Measurements from ENCODE around the gene NAV3. TPM values are rescaled to one million over a fixed set of nuclear protein-coding genes. Genes with fewer than 3 reads are reported as not detected.

NAV3 gene
- total RNA-seq, 1 experiment from 2014 or later, result 2.5 TPM

DNA sequence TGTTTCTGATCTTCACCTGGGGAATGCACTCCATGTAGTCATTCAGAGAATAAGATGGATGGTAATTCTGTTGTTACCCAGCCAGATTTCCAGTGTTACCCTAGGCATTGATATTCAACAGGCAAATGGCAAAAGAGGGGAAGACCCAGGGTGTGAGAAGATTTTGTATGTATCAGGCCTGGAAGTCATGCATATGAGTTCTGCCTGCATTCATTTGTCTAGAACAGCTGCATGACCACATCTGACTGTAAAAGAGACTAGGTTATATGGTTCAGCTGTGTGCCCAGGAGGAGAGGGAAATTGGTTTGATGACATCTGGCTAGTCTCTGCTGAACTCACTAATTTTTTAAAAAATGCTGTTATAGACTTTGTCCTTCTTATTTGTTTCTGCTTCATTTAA lies 224.9 kb downstream of the NAV3 start:
- no peak for ATAC-seq
- Histone ChIP-seq H3K27me3 (ENCODE audit: control insufficient read depth, insufficient read depth, low read length) (no peaks in the 10 kb centered on the region), H3K9me3 (ENCODE audit: control insufficient read depth, insufficient read depth, low read depth, low read length) (no peaks in the 10 kb centered on the region), H3K4me1 (ENCODE audit: control insufficient read depth, insufficient read depth, low read length) (no peaks in the 10 kb centered on the region), H3K36me3 (ENCODE audit: control insufficient read depth, insufficient read depth, low read length) (no peaks in the 10 kb centered on the region), H3K27ac (ENCODE audit: low read length) (no peak overlapping the region), H3K4me3 (ENCODE audit: low read depth in 2 of 2, low read length in 2 of 2) (no peak overlapping the region)
- ChIA-PET CTCF (no interaction called here), POLR2A (no interaction called here)
- intact Hi-C loops (cut with micrococcal nuclease; ENCODE audit: unreplicated experiment) (no loop called here), in situ Hi-C loops (cut with HindIII; ENCODE audit: low pct_unique_long_range_greater_than_20kb, low sequenced_read_pairs) (no loop called here)
- no TSS peak for BruUV-seq (replicated peaks)
- TF ChIP-seq, protein P1, sequence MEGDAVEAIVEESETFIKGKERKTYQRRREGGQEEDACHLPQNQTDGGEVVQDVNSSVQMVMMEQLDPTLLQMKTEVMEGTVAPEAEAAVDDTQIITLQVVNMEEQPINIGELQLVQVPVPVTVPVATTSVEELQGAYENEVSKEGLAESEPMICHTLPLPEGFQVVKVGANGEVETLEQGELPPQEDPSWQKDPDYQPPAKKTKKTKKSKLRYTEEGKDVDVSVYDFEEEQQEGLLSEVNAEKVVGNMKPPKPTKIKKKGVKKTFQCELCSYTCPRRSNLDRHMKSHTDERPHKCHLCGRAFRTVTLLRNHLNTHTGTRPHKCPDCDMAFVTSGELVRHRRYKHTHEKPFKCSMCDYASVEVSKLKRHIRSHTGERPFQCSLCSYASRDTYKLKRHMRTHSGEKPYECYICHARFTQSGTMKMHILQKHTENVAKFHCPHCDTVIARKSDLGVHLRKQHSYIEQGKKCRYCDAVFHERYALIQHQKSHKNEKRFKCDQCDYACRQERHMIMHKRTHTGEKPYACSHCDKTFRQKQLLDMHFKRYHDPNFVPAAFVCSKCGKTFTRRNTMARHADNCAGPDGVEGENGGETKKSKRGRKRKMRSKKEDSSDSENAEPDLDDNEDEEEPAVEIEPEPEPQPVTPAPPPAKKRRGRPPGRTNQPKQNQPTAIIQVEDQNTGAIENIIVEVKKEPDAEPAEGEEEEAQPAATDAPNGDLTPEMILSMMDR (IDR thresholded peaks at IDR 0.05), result no peak
- TF ChIP-seq, protein P2, sequence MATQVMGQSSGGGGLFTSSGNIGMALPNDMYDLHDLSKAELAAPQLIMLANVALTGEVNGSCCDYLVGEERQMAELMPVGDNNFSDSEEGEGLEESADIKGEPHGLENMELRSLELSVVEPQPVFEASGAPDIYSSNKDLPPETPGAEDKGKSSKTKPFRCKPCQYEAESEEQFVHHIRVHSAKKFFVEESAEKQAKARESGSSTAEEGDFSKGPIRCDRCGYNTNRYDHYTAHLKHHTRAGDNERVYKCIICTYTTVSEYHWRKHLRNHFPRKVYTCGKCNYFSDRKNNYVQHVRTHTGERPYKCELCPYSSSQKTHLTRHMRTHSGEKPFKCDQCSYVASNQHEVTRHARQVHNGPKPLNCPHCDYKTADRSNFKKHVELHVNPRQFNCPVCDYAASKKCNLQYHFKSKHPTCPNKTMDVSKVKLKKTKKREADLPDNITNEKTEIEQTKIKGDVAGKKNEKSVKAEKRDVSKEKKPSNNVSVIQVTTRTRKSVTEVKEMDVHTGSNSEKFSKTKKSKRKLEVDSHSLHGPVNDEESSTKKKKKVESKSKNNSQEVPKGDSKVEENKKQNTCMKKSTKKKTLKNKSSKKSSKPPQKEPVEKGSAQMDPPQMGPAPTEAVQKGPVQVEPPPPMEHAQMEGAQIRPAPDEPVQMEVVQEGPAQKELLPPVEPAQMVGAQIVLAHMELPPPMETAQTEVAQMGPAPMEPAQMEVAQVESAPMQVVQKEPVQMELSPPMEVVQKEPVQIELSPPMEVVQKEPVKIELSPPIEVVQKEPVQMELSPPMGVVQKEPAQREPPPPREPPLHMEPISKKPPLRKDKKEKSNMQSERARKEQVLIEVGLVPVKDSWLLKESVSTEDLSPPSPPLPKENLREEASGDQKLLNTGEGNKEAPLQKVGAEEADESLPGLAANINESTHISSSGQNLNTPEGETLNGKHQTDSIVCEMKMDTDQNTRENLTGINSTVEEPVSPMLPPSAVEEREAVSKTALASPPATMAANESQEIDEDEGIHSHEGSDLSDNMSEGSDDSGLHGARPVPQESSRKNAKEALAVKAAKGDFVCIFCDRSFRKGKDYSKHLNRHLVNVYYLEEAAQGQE (IDR thresholded peaks at IDR 0.05; ENCODE audit: insufficient read depth in 1 of 2, low read depth in 2 of 2, low read length in 1 of 2), result no peak
- no peak for TF ChIP-seq POLR2AphosphoS5 (IDR thresholded peaks at IDR 0.05; ENCODE audit: low read depth, low read length)
- no peak for TF ChIP-seq SIN3A (IDR thresholded peaks at IDR 0.05; ENCODE audit: borderline replicate concordance, insufficient read depth, low read depth, low read length)
- TF ChIP-seq TCF7L2 (IDR thresholded peaks at IDR 0.05; ENCODE audit: low read depth, low read length), result no peak
- no peak for DNase-seq (ENCODE audit: low read depth, low spot score)

DNA sequence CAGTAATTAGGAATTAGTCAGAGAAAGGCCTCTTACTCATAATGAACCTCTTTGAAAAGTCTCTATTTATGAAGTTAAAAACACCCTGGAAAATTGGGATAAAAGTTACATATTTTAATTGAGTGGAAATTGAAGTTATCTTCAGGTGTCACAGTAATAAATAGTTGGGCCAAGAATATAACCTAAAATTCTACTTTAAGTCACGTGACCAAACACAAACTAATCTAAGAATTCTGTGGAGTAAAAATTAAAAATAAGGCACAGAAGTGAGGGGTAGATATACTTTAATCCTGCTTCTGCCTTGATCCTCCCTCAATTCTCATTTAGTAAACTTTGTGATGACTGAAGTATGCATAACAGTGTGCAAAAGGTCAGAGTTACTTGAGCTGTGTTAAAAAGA lies 226.4 kb downstream of the NAV3 start:
- intact Hi-C loops (cut with micrococcal nuclease; ENCODE audit: unreplicated experiment) (no loop called here), in situ Hi-C loops (cut with HindIII; ENCODE audit: low pct_unique_long_range_greater_than_20kb, low sequenced_read_pairs) (no loop called here)
- no peak for DNase-seq (ENCODE audit: low read depth, low spot score)
- BruUV-seq (replicated peaks), result no TSS peak
- H3K9me3 ChIP-seq (ENCODE audit: control insufficient read depth, insufficient read depth, low read depth, low read length), result no peaks in the 10 kb centered on the region
- POLR2A ChIA-PET, result no interaction called here
- no peaks in the 10 kb centered on the region for H3K27me3 ChIP-seq (ENCODE audit: control insufficient read depth, insufficient read depth, low read length)
- no peaks in the 10 kb centered on the region for H3K4me1 ChIP-seq (ENCODE audit: control insufficient read depth, insufficient read depth, low read length)
- H3K36me3 ChIP-seq (ENCODE audit: control insufficient read depth, insufficient read depth, low read length), result no peaks in the 10 kb centered on the region; the same call in 1 of the 2 replicates
- no peak for ATAC-seq
- TF ChIP-seq SIN3A (IDR thresholded peaks at IDR 0.05; ENCODE audit: borderline replicate concordance, insufficient read depth, low read depth, low read length), result no peak
- TF ChIP-seq, protein P2 (IDR thresholded peaks at IDR 0.05; ENCODE audit: insufficient read depth in 1 of 2, low read depth in 2 of 2, low read length in 1 of 2), result no peak
- no peak for TF ChIP-seq POLR2AphosphoS5 (IDR thresholded peaks at IDR 0.05; ENCODE audit: low read depth, low read length)
- TF ChIP-seq, protein P1 (IDR thresholded peaks at IDR 0.05), result no peak
- TF ChIP-seq TCF7L2 (IDR thresholded peaks at IDR 0.05; ENCODE audit: low read depth, low read length), result no peak
- no peak overlapping the region for H3K4me3 ChIP-seq (ENCODE audit: low read depth in 2 of 2, low read length in 2 of 2)
- H3K27ac ChIP-seq (ENCODE audit: low read length), result no peak overlapping the region
- CTCF ChIA-PET, result interaction anchor here (0.5 to 0.6 kb wide), 2 partner anchors 93 to 679 kb away, joined by 3 read pairs; no protein-coding TSS in a partner anchor
